ENCODE measurements around the gene GOLGA8M. TPM values are rescaled to one million over a fixed set of nuclear protein-coding genes. Genes with fewer than 3 reads are reported as not detected.
"Not testable (repeated sequence)": the region's sequence is repeated elsewhere in the genome, so short reads cannot be mapped to it uniquely, and the experiment has no call there.

GOLGA8M gene
- polyA plus RNA-seq, 1 donor (not counting 4 experiments of a cell fraction or from before 2014, with no cell fraction given): not detected

DNA sequence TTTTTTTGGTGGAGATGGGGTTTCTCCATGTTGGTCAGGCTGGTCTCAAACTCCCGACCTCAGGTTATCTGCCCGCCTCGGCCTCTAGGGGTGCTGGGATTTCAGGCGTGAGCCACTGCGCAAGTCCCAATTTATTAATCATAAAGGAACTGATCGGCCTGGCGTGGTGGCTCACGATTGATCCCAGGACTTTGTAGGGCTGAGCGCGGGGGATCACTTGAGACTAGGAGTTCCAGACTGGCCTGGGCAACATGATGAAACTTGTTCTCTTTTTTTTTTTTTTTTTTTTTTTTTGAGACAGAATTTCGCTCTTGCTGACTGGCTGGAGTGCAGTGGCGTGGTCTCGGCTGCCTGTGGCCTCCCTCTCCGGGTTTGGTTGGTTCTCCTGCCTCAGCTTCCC is 19.2 kb downstream of the GOLGA8M start:
- H3K27ac ChIP-seq (ENCODE audit: control insufficient read depth, insufficient read depth, low read length); H2AFZ ChIP-seq (ENCODE audit: control insufficient read depth, low read length); H3K4me3 ChIP-seq (ENCODE audit: control insufficient read depth in 2 of 3, extremely low read depth in 1 of 3, insufficient read depth in 2 of 3, low read depth in 1 of 3, low read length in 3 of 3); H3K9me1 ChIP-seq (ENCODE audit: control insufficient read depth, extremely low read depth, insufficient read depth, low read length); dilution Hi-C loops (cut with MboI; ENCODE audit: extremely low pct_ligation_motif_present, low sequenced_read_pairs); FAIRE-seq; H3K4me1 ChIP-seq (ENCODE audit: control insufficient read depth, extremely low read depth, insufficient read depth, low read length); H3K4me2 ChIP-seq (ENCODE audit: control insufficient read depth, extremely low read depth, insufficient read depth, low read depth, low read length); H3K79me2 ChIP-seq (ENCODE audit: control insufficient read depth, insufficient read depth, low read length); H3K36me3 ChIP-seq (ENCODE audit: control insufficient read depth in 2 of 2, extremely low read depth in 1 of 2, insufficient read depth in 2 of 2, low read length in 2 of 2); H3K9ac ChIP-seq (ENCODE audit: control insufficient read depth, extremely low read depth, insufficient read depth, low read length); DNase-seq (ENCODE audit: low read depth, low spot score); H4K20me1 ChIP-seq (ENCODE audit: control insufficient read depth, extremely low read depth, insufficient read depth, low read length); H3K27me3 ChIP-seq (ENCODE audit: control insufficient read depth, extremely low read depth, insufficient read depth, low read length); H3K9me3 ChIP-seq (ENCODE audit: control insufficient read depth, low read depth, low read length): not testable (repeated sequence)

DNA sequence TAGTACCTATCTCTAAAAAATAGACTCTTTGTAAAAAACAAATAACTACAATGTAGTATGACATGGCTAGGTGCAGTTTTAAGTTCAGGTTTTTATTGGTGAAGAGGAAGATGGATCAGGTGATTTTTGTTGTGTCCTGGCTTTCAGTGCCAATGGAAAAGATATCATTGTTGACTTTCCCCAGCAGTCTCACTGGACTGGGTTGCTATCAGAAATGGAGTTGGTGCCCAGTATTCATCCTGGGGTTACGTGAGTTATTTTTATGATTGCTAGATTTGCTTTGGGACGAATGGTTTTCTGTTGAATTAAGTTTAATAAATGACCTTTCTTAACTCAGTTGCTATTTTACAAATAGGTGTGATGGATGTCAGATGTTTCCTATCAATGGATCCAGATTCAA is 38.7 kb downstream of the GOLGA8M start:
- H3K4me1 ChIP-seq (ENCODE audit: control insufficient read depth, extremely low read depth, insufficient read depth, low read length); H3K27ac ChIP-seq (ENCODE audit: control insufficient read depth, insufficient read depth, low read length); H3K27me3 ChIP-seq (ENCODE audit: control insufficient read depth, extremely low read depth, insufficient read depth, low read length); H3K9me3 ChIP-seq (ENCODE audit: control insufficient read depth, low read depth, low read length); FAIRE-seq; DNase-seq (ENCODE audit: low read depth, low spot score); H3K79me2 ChIP-seq (ENCODE audit: control insufficient read depth, insufficient read depth, low read length); H3K9me1 ChIP-seq (ENCODE audit: control insufficient read depth, extremely low read depth, insufficient read depth, low read length); H2AFZ ChIP-seq (ENCODE audit: control insufficient read depth, low read length); H3K4me3 ChIP-seq (ENCODE audit: control insufficient read depth in 2 of 3, extremely low read depth in 1 of 3, insufficient read depth in 2 of 3, low read depth in 1 of 3, low read length in 3 of 3); H3K36me3 ChIP-seq (ENCODE audit: control insufficient read depth in 2 of 2, extremely low read depth in 1 of 2, insufficient read depth in 2 of 2, low read length in 2 of 2); dilution Hi-C loops (cut with MboI; ENCODE audit: extremely low pct_ligation_motif_present, low sequenced_read_pairs); H3K9ac ChIP-seq (ENCODE audit: control insufficient read depth, extremely low read depth, insufficient read depth, low read length); H3K4me2 ChIP-seq (ENCODE audit: control insufficient read depth, extremely low read depth, insufficient read depth, low read depth, low read length); H4K20me1 ChIP-seq (ENCODE audit: control insufficient read depth, extremely low read depth, insufficient read depth, low read length): not testable (repeated sequence)

DNA sequence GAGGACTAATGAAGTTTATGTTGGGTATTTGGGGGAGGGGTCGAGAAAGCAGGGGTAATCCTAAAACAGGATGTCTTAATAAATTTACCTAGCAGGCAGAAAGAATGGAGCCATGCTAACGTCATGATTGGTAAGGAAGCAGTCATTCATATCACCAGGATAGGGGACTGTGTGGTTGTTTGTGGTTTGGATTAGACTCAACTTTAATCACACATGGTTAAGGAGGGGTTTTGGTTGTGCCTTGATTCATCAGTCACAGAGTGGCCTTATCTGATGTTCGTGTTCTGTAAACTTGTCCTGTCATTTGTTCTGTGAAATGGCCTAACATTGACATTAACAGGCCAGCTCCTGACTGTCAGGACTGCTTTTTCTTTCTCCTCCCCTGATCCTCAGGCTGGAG is 40.1 kb downstream of the GOLGA8M start:
- DNase-seq (ENCODE audit: low read depth, low spot score); H3K4me3 ChIP-seq (ENCODE audit: control insufficient read depth in 2 of 3, extremely low read depth in 1 of 3, insufficient read depth in 2 of 3, low read depth in 1 of 3, low read length in 3 of 3); H3K27ac ChIP-seq (ENCODE audit: control insufficient read depth, insufficient read depth, low read length); H2AFZ ChIP-seq (ENCODE audit: control insufficient read depth, low read length); H3K9me1 ChIP-seq (ENCODE audit: control insufficient read depth, extremely low read depth, insufficient read depth, low read length); H3K9ac ChIP-seq (ENCODE audit: control insufficient read depth, extremely low read depth, insufficient read depth, low read length); FAIRE-seq; H3K79me2 ChIP-seq (ENCODE audit: control insufficient read depth, insufficient read depth, low read length); dilution Hi-C loops (cut with MboI; ENCODE audit: extremely low pct_ligation_motif_present, low sequenced_read_pairs); H3K4me2 ChIP-seq (ENCODE audit: control insufficient read depth, extremely low read depth, insufficient read depth, low read depth, low read length); H4K20me1 ChIP-seq (ENCODE audit: control insufficient read depth, extremely low read depth, insufficient read depth, low read length); H3K27me3 ChIP-seq (ENCODE audit: control insufficient read depth, extremely low read depth, insufficient read depth, low read length); H3K36me3 ChIP-seq (ENCODE audit: control insufficient read depth in 2 of 2, extremely low read depth in 1 of 2, insufficient read depth in 2 of 2, low read length in 2 of 2); H3K9me3 ChIP-seq (ENCODE audit: control insufficient read depth, low read depth, low read length); H3K4me1 ChIP-seq (ENCODE audit: control insufficient read depth, extremely low read depth, insufficient read depth, low read length): not testable (repeated sequence)

DNA sequence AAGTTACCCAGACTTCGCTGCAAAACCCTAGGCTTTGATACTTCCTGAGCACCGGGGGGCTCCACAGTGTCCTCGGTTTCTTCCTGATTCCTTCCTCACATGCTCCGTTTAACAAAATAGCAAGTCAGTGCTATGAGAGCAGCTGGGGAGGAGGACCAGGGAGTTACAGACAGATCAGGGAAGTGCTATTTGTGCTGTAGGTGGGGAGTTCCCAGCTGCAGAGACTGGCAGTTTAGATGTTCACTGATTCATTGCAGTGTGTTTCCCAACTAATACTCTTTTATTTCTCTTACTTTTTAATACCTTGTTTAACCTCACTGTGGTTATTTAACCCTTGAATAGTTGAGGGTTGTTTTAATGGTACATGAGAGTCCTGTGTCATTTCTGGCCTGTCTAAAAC is 45.8 kb downstream of the GOLGA8M start:
- H3K4me3 ChIP-seq (ENCODE audit: control insufficient read depth in 2 of 3, extremely low read depth in 1 of 3, insufficient read depth in 2 of 3, low read depth in 1 of 3, low read length in 3 of 3); H3K9me3 ChIP-seq (ENCODE audit: control insufficient read depth, low read depth, low read length); H3K9me1 ChIP-seq (ENCODE audit: control insufficient read depth, extremely low read depth, insufficient read depth, low read length); H3K9ac ChIP-seq (ENCODE audit: control insufficient read depth, extremely low read depth, insufficient read depth, low read length); H3K4me2 ChIP-seq (ENCODE audit: control insufficient read depth, extremely low read depth, insufficient read depth, low read depth, low read length); H3K27me3 ChIP-seq (ENCODE audit: control insufficient read depth, extremely low read depth, insufficient read depth, low read length); dilution Hi-C loops (cut with MboI; ENCODE audit: extremely low pct_ligation_motif_present, low sequenced_read_pairs); H2AFZ ChIP-seq (ENCODE audit: control insufficient read depth, low read length); H3K4me1 ChIP-seq (ENCODE audit: control insufficient read depth, extremely low read depth, insufficient read depth, low read length); H3K36me3 ChIP-seq (ENCODE audit: control insufficient read depth in 2 of 2, extremely low read depth in 1 of 2, insufficient read depth in 2 of 2, low read length in 2 of 2); DNase-seq (ENCODE audit: low read depth, low spot score); H3K79me2 ChIP-seq (ENCODE audit: control insufficient read depth, insufficient read depth, low read length); H3K27ac ChIP-seq (ENCODE audit: control insufficient read depth, insufficient read depth, low read length); FAIRE-seq; H4K20me1 ChIP-seq (ENCODE audit: control insufficient read depth, extremely low read depth, insufficient read depth, low read length): not testable (repeated sequence)

DNA sequence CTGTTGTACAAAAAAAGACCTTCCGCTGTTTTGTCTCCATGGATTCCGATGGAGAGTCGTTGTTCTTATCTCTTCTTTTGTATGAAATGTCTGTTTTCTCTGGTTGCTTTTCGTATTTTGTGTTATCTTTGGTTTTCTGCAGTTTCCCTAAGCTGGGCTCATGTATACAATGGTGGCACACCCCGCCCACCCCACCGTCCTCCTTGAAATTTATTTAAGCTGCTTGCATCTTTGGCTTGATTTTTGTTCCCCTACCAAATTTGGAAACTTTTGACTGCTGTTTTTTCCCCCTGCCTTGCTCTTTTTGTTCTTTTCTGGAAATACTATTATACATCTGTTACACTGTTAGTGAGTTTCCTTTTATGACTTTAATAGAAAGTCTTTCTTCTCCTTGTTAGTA is 47.6 kb downstream of the GOLGA8M start:
- H3K27ac ChIP-seq (ENCODE audit: control insufficient read depth, insufficient read depth, low read length); H3K27me3 ChIP-seq (ENCODE audit: control insufficient read depth, extremely low read depth, insufficient read depth, low read length); H3K9ac ChIP-seq (ENCODE audit: control insufficient read depth, extremely low read depth, insufficient read depth, low read length); DNase-seq (ENCODE audit: low read depth, low spot score); H4K20me1 ChIP-seq (ENCODE audit: control insufficient read depth, extremely low read depth, insufficient read depth, low read length); H3K36me3 ChIP-seq (ENCODE audit: control insufficient read depth in 2 of 2, extremely low read depth in 1 of 2, insufficient read depth in 2 of 2, low read length in 2 of 2); H3K9me1 ChIP-seq (ENCODE audit: control insufficient read depth, extremely low read depth, insufficient read depth, low read length); dilution Hi-C loops (cut with MboI; ENCODE audit: extremely low pct_ligation_motif_present, low sequenced_read_pairs); H3K4me1 ChIP-seq (ENCODE audit: control insufficient read depth, extremely low read depth, insufficient read depth, low read length); H3K79me2 ChIP-seq (ENCODE audit: control insufficient read depth, insufficient read depth, low read length); FAIRE-seq; H3K9me3 ChIP-seq (ENCODE audit: control insufficient read depth, low read depth, low read length); H3K4me3 ChIP-seq (ENCODE audit: control insufficient read depth in 2 of 3, extremely low read depth in 1 of 3, insufficient read depth in 2 of 3, low read depth in 1 of 3, low read length in 3 of 3); H2AFZ ChIP-seq (ENCODE audit: control insufficient read depth, low read length); H3K4me2 ChIP-seq (ENCODE audit: control insufficient read depth, extremely low read depth, insufficient read depth, low read depth, low read length): not testable (repeated sequence)
